ENCODE data around the gene GOLGA6C. TPM values are rescaled to one million over a fixed set of nuclear protein-coding genes. Genes with fewer than 3 reads are reported as not detected.
"Not testable (repeated sequence)": the region's sequence is repeated elsewhere in the genome, so short reads cannot be mapped to it uniquely, and the experiment has no call there.

Gene GOLGA6C
- total RNA-seq, 1 donor from 2014 or later, result not detected

GRCh38 chr15:75299311-75299688 is 41.2 kb downstream of the GOLGA6C start:
- not testable (repeated sequence) for DNase-seq (ENCODE audit: low read depth); H3K36me3 ChIP-seq (ENCODE audit: control insufficient read depth, insufficient read depth, low read length); H3K4me3 ChIP-seq (ENCODE audit: low read depth, low read length); H3K27me3 ChIP-seq (ENCODE audit: control insufficient read depth, insufficient read depth, low read length)
- TF ChIP-seq CTCF (IDR thresholded peaks at IDR 0.05; ENCODE audit: insufficient read depth, low read length, poor library complexity, severe bottlenecking), result peak; percentile 29

GRCh38 chr15:75300026-75300425 is 41.9 kb downstream of the GOLGA6C start:
- not testable (repeated sequence) for H3K27me3 ChIP-seq (ENCODE audit: control insufficient read depth, insufficient read depth, low read length); H3K4me3 ChIP-seq (ENCODE audit: low read depth, low read length); H3K36me3 ChIP-seq (ENCODE audit: control insufficient read depth, insufficient read depth, low read length); DNase-seq (ENCODE audit: low read depth)

GRCh38 chr15:75302318-75302717 is 44.2 kb downstream of the GOLGA6C start:
- Histone ChIP-seq H3K27me3 (ENCODE audit: control insufficient read depth, insufficient read depth, low read length) (peaks cover 10% of the 10 kb centered on the region), H3K36me3 (ENCODE audit: control insufficient read depth, insufficient read depth, low read length) (no peaks in the 10 kb centered on the region), H3K4me3 (ENCODE audit: low read depth, low read length) (no peak overlapping the region)
- no peak for TF ChIP-seq CTCF (IDR thresholded peaks at IDR 0.05; ENCODE audit: insufficient read depth, low read length, poor library complexity, severe bottlenecking)
- DNase-seq (ENCODE audit: low read depth), result no peak

GRCh38 chr15:75302753-75303152 is 44.6 kb downstream of the GOLGA6C start:
- H3K4me3 ChIP-seq (ENCODE audit: low read depth, low read length); H3K36me3 ChIP-seq (ENCODE audit: control insufficient read depth, insufficient read depth, low read length); DNase-seq (ENCODE audit: low read depth); H3K27me3 ChIP-seq (ENCODE audit: control insufficient read depth, insufficient read depth, low read length): not testable (repeated sequence)

GRCh38 chr15:75306188-75306587 is 48.1 kb downstream of the GOLGA6C start:
- TF ChIP-seq CTCF (IDR thresholded peaks at IDR 0.05; ENCODE audit: insufficient read depth, low read length, poor library complexity, severe bottlenecking), result no peak
- Histone ChIP-seq H3K27me3 (ENCODE audit: control insufficient read depth, insufficient read depth, low read length) (peaks cover 10% of the 10 kb centered on the region), H3K4me3 (ENCODE audit: low read depth, low read length) (no peak overlapping the region), H3K36me3 (ENCODE audit: control insufficient read depth, insufficient read depth, low read length) (no peaks in the 10 kb centered on the region)
- no peak for DNase-seq (ENCODE audit: low read depth)

GRCh38 chr15:75307778-75308390 is 49.8 kb downstream of the GOLGA6C start:
- TF ChIP-seq CTCF (IDR thresholded peaks at IDR 0.05; ENCODE audit: insufficient read depth, low read length, poor library complexity, severe bottlenecking), result peak; percentile 55
- H3K4me3 ChIP-seq (ENCODE audit: low read depth, low read length), result no peak overlapping the region
- H3K27me3 ChIP-seq (ENCODE audit: control insufficient read depth, insufficient read depth, low read length), result peaks cover 7% of the 10 kb centered on the region
- H3K36me3 ChIP-seq (ENCODE audit: control insufficient read depth, insufficient read depth, low read length), result no peaks in the 10 kb centered on the region
- DNase-seq (ENCODE audit: low read depth), result no peak

GRCh38 chr15:75309711-75310110 is 51.6 kb downstream of the GOLGA6C start:
- no peak for TF ChIP-seq CTCF (IDR thresholded peaks at IDR 0.05; ENCODE audit: insufficient read depth, low read length, poor library complexity, severe bottlenecking)
- Histone ChIP-seq H3K4me3 (ENCODE audit: low read depth, low read length) (no peak overlapping the region), H3K27me3 (ENCODE audit: control insufficient read depth, insufficient read depth, low read length) (peaks cover 3% of the 10 kb centered on the region), H3K36me3 (ENCODE audit: control insufficient read depth, insufficient read depth, low read length) (no peaks in the 10 kb centered on the region)
- DNase-seq (ENCODE audit: low read depth), result no peak

- H3K4me3 ChIP-seq (ENCODE audit: low read depth, low read length); DNase-seq (ENCODE audit: low read depth); H3K36me3 ChIP-seq (ENCODE audit: control insufficient read depth, insufficient read depth, low read length); H3K27me3 ChIP-seq (ENCODE audit: control insufficient read depth, insufficient read depth, low read length): not testable (repeated sequence)
These were observed 54.4 kb downstream of the GOLGA6C start for GRCh38 chr15:75312548-75312947.
